HG02885 (cell line): ENCODE measurements around the gene WDR81.

Experiments
- ATAC-seq: cut with Tn5 transposase; IDR thresholded peaks from one replicate; pipeline ENCODE4 v1.9.1; 2021; ENCODE audit warnings: mild to moderate bottlenecking; ENCODE audit not compliant: unreplicated experiment, poor library complexity

WDR81 gene

DNA sequence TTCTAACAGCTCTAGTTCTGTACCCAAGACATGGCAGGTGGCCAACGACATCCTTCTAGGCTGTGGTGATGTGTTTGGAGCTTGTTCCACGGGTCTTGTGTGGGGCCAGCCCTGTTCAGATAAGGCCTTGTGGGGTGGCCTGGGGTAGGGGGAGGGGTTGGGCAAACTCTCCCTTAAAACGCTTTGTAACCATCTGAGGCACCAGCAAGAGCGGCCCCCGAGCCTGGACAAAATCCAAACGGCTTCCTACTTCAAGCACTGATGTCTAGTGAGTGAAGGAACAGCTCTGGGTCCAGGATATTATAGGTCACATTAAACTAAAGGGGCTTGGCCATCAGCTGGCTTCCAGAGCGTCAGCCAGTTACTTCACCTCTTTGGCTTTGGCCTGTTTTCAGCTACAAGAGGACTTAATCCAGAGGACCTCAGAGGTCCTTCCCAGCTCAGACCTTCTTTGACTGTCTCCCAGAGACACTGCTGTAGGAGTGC is 49.2 kb downstream of the WDR81 start:
- no peak for ATAC-seq

DNA sequence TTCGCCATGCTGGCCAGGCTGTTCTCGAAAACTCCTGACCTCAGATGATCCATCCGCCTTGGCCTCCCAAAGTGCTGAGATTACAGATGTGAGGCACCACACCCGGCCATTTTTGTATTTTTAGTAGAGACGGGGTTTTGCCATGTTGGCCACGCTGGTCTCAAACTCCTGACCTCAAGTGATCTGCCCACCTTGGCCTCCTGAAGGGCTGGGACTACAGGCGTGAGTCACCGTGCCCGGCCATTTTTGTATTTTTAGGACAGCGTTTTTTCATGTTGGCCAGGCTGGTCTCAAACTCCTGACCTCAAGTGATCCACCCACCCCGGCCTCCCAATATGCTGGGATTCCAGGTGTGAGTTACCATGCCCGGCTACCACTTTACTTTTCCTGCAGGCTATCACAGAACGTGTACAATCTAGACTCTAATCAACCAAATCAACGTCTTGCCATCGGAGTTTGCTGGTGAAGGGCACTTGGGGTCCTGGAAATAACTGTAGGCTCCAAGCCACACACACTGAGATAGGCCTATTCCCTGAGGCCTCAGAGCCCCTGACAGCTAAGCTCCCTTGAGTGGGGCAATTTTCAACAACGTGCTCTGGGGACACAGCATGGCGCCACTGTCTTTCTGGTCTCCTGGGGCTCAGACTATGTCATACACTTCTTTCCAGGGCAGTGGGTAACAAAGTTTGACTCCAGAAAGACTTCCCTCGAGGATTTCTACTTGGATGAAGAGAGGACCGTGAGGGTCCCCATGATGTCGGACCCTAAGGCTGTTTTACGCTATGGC is 50.1 kb downstream of the WDR81 start:
- no peak for ATAC-seq

DNA sequence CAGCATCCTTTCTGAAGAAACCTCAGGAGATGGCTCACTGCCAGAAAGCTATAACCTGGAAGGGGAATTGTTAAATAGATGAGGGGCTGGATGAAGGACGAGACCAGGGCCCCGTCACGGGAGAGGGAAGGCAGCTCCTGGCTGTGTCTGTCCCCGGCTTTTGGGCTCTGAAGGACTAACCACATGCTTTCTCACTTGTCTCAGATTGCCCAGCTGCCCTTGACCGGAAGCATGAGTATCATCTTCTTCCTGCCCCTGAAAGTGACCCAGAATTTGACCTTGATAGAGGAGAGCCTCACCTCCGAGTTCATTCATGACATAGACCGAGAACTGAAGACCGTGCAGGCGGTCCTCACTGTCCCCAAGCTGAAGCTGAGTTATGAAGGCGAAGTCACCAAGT is 51.8 kb downstream of the WDR81 start:
- ATAC-seq: no peak

DNA sequence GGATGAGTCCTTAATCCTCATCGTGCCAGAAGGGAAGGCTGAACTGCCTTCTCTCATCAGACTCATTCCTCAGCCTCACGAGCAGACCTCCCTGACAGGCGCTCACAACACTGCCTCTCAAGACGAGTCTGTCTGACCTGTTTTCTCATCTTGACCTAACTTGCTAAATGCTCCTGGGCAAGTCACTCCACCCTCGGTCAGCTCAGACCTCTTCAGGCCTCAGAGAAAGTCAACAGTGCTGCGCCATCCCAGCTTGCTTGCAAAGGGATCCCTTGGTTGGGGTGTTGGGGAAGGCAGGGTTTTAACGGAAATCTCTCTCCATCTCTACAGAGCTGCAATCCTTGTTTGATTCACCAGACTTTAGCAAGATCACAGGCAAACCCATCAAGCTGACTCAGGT is 52.4 kb downstream of the WDR81 start:
- ATAC-seq: no peak

DNA sequence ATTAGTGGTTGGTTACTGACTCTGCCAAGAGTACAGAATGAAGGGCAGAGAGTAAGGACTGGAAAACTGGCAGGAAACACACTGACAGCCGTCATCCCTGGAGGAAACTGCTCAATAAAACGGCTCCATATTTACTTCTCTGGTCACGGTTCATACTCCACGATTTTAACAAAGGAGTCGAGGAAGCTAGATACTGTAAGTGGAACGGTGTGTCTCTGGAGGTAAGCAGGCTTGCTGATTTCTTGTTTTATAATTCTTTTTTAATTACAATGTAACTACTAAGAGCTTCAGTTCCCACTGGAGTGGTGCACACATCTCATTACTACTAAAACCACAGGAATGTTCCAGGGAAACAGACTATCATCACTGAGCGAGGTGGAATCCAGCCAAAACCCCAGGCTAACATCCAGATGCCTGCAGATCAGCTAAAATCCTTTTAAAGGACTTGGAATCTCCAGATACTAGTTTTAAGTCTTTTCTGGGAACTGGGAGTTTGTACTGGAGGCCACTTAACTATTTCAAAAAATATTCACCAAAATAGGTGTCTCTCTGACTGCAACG is 55.1 kb downstream of the WDR81 start:
- no peak for ATAC-seq

DNA sequence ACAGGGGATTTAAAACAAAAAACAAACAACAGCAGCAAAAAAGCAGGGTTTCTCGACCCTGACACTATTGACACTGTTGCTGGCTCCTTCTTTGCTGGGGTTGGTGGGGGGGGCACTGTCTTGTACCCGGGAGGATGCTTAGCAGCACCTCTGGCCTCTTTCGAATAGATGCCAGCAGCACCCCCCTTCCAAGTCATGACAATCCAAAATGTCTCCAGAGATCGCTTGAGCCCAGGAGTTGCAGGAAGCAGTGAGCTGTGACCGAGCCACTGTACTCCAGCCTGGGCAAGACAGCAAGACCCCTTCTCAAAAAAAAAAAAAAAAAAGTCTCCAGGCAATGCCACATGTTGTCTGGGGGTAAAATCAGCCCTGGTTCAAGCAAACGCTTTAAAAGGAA is 57.7 kb downstream of the WDR81 start:
- no peak for ATAC-seq

DNA sequence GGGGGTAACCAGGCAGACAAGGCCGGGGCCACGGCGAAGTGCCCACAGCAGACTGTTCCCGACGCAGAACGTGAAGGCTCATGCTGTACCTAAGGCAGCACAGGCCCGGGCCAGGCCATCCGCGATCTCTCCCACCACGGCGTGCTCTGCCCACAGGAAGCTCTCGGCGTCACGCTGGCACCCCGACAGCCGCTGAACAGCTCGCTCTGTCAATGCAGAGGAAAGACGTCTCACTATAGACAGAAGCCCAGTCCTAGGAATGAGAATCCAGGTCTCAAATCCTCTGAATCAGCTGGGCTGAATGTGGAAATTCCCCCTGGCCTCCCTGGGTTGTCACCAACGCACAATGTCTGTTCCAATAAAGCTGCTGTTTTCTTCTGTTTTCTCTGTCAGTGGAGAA is 58.8 kb downstream of the WDR81 start:
- no peak for ATAC-seq

DNA sequence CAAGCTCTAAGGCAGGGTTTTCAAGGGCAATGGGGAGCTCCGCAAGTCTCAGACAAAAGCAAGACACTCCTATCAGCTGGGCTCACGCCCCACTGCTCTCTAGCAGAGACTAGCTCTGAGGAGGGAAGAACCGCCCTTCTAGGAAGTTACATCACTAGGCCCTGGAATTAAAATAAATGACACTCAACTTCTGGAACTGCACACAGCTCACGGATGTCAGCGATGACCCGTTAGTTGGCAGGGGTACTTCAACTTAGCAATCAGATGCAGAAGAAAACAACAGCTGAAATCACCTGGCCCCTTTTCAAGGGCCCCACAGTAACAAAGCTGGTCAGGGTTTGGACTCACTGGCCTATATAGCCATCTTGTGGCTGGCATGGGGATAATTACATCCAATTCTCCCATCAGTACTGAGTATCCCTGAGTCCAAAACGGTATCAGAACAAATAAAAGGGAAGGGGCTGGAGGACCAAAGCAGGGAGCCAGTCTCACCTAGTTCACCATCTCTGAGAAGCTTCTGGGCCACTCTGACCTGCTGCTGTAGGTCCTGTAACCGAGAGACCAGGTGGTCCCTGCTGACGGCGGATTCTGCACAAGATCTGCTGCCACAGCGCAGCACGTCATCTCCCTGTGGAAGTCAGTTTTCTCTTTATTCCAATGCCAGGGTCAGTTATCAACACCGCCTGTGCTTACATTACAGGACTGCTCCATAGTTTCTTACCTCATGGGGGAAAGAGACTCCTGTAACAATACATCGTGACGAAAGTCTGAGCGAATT is 59.5 kb downstream of the WDR81 start:
- ATAC-seq: no peak

DNA sequence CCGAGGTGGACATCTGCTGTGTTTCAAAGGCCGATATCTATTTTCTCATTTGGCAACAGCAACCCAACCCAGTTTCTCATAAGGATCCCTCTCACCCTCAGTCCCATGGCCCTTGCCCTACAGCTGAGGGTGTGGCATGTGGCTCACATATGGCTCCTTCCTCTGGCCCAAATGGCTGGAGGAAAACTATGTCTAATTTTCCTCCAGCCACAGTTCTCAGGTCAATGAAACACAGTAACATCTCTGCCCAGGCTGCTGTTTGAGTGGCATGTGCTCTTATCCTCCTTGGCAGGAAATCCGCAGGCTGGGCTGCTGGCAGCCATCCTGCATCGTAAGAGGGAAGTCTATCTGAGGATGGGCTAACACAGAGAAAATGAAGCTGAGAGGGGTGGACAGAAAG is 61.4 kb downstream of the WDR81 start:
- no peak for ATAC-seq

DNA sequence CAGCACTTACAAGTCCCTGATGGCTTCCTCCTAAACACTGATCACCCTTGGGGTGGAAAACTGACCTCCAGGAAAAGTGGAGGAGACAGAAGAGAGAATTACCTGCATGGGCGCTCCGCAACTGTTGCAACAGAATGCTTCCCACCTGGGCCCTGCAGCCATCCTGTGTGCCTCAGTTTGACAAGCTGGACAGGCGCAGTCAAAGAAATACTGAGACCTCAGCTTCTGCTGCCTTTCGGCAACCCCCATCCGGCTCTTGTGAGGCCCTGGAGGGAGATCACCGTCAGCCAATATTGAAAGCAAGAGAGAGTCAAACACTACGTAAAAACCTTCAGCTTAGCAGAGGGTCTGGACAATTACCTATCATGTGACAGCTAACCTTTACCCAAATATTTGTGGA is 62.2 kb downstream of the WDR81 start:
- no peak for ATAC-seq

DNA sequence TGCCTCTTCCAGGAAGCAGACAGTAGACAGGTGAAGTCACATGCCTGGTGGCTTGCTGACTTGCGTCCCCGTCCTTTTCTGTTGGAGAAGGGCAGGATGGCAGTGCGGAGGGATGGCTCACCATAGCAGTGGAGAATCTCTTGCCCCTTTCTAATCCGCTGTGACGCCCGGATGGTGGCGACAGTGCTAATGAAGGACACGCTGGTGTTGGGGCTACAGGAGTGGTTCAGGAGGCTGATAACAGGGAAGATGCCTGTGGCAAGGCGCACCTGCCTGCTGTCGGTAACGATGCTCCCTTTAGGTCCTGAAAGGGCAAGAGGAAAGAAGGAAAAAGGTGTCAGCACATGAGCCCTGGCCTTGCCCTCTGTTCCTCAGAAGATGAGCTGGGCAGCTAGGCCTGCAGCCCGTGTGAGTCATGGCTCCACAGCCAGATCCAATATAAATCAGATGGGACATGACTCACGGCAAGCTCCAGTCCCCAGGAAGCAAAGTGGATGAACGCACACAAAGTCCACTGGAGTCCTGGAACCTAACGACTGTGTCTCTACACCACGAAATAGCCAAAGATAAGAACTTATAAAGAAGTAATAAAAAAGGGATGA is 62.9 kb downstream of the WDR81 start:
- no peak for ATAC-seq
